Measurements from ENCODE around the gene UBR3. TPM values are rescaled to one million over a fixed set of nuclear protein-coding genes. Genes with fewer than 3 reads are reported as not detected.

The UBR3 gene
- total and polyA plus RNA-seq, 4 experiments from 2014 or later: 4.3 to 43.5 (median 27.6) TPM

DNA sequence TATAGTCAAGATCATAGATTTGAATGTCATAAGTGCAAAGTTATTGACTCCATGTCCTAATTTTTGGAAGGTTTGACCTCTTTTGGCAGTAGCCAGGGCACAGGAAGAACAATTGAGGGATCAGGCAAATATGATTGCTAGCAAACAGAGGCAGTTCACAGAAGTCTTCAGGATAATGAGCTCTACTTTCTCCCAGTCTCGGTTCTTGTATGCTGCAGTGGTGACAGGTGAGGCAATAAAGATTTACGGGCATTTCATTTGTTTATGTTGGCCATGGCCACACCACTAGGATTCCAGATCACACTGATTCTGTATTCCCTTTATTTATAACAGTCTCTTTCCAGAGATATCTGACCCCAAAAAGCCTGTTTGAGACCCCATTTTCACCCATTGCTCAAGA, 137.5 kb downstream of the UBR3 start:
- Mint-ChIP-seq H3K27ac (no peak overlapping the region), H3K4me1 (peaks cover 0 to 8% (median 4%) of the 10 kb centered on the region in 4 donors), H3K4me3 (no peak overlapping the region), H3K27me3 (no peaks in the 10 kb centered on the region), H3K9me3 (peaks cover 0 to 10% (median 1%) of the 10 kb centered on the region in 8 donors), H3K36me3 (peaks cover 55 to 66% of the 10 kb centered on the region in 2 donors)
- no peaks in the 10 kb centered on the region for H3K27me3 ChIP-seq (ENCODE audit: insufficient read depth, low read length)
- H3K36me3 ChIP-seq (ENCODE audit: insufficient read depth, low read length): peaks cover 5% of the 10 kb centered on the region
- no peak overlapping the region for H3K4me3 ChIP-seq (ENCODE audit: low read length in 2 of 2)
- no peak for DNase-seq
- intact Hi-C loops (cut with micrococcal nuclease): no loop called here
- H3K27ac ChIP-seq (ENCODE audit: low read depth, low read length): no peak overlapping the region
- ChIA-PET CTCF (ENCODE audit: partially characterized antibody) (interaction anchor here (0.7 kb wide), 1 partner anchor 36 kb away, joined by 3 read pairs; no protein-coding TSS in a partner anchor), POLR2A (ENCODE audit: partially characterized antibody) (no interaction called here)
- H3K4me1 ChIP-seq (ENCODE audit: insufficient read depth, low read length): no peaks in the 10 kb centered on the region
- H3K9me3 ChIP-seq (ENCODE audit: control insufficient read depth in 1 of 2, low read length in 2 of 2): no peaks in the 10 kb centered on the region

- peaks cover 0 to 8% (median 3%) of the 10 kb centered on the region in 4 donors for H3K4me1 Mint-ChIP-seq
- no peak overlapping the region for H3K4me3 ChIP-seq (ENCODE audit: low read length in 2 of 2)
Measured at GRCh38 chr2:169965495-169965894, 138.2 kb downstream of the UBR3 start.

GRCh38 chr2:169966454-169966853, 139.2 kb downstream of the UBR3 start:
- peaks cover 0 to 14% (median 2%) of the 10 kb centered on the region in 8 donors for H3K9me3 Mint-ChIP-seq
- CTCF ChIA-PET (ENCODE audit: partially characterized antibody): no interaction called here
- Histone ChIP-seq H3K36me3 (ENCODE audit: insufficient read depth, low read length) (peaks cover 5% of the 10 kb centered on the region), H3K27ac (ENCODE audit: low read depth, low read length) (no peak overlapping the region), H3K27me3 (ENCODE audit: insufficient read depth, low read length) (no peaks in the 10 kb centered on the region), H3K4me1 (ENCODE audit: insufficient read depth, low read length) (no peaks in the 10 kb centered on the region), H3K4me3 (ENCODE audit: low read length in 2 of 2) (no peak overlapping the region), H3K9me3 (ENCODE audit: control insufficient read depth in 1 of 2, low read length in 2 of 2) (no peaks in the 10 kb centered on the region)
- H3K4me1 Mint-ChIP-seq: peaks cover 0 to 8% (median 2%) of the 10 kb centered on the region in 4 donors
- H3K36me3 Mint-ChIP-seq: peaks cover 53 to 64% of the 10 kb centered on the region in 2 donors
- intact Hi-C loops (cut with micrococcal nuclease): no loop called here
- no peaks in the 10 kb centered on the region for H3K27me3 Mint-ChIP-seq
- POLR2A ChIA-PET (ENCODE audit: partially characterized antibody): no interaction called here
- no peak overlapping the region for H3K27ac Mint-ChIP-seq
- no peak overlapping the region for H3K4me3 Mint-ChIP-seq
- DNase-seq: no peak

More at GRCh38 chr2:169965495-169965894, 138.2 kb downstream of the UBR3 start:
- H3K27me3 ChIP-seq (ENCODE audit: insufficient read depth, low read length): no peaks in the 10 kb centered on the region
- no peak overlapping the region for H3K27ac Mint-ChIP-seq
- H3K36me3 ChIP-seq (ENCODE audit: insufficient read depth, low read length): peaks cover 5% of the 10 kb centered on the region
- no peak overlapping the region for H3K4me3 Mint-ChIP-seq
- DNase-seq: no peak
- H3K27ac ChIP-seq (ENCODE audit: low read depth, low read length): no peak overlapping the region
- peaks cover 59 to 69% of the 10 kb centered on the region in 2 donors for H3K36me3 Mint-ChIP-seq
- ChIA-PET POLR2A (ENCODE audit: partially characterized antibody) (no interaction called here), CTCF (ENCODE audit: partially characterized antibody) (no interaction called here)
- H3K27me3 Mint-ChIP-seq: no peaks in the 10 kb centered on the region
- intact Hi-C loops (cut with micrococcal nuclease): no loop called here
- H3K9me3 Mint-ChIP-seq: peaks cover 0 to 14% (median 2%) of the 10 kb centered on the region in 8 donors
- H3K4me1 ChIP-seq (ENCODE audit: insufficient read depth, low read length): no peaks in the 10 kb centered on the region
- H3K9me3 ChIP-seq (ENCODE audit: control insufficient read depth in 1 of 2, low read length in 2 of 2): no peaks in the 10 kb centered on the region

GRCh38 chr2:169968743-169969142, 141.5 kb downstream of the UBR3 start:
- Mint-ChIP-seq H3K27ac (peak overlapping the region in 1 of 7 donors; percentile 4), H3K4me3 (no peak overlapping the region), H3K9me3 (peaks cover 0 to 18% (median 3%) of the 10 kb centered on the region in 8 donors), H3K27me3 (no peaks in the 10 kb centered on the region), H3K4me1 (peaks cover 0 to 6% (median under 1%) of the 10 kb centered on the region in 4 donors), H3K36me3 (peaks cover 49 to 61% of the 10 kb centered on the region in 2 donors)
- H3K9me3 ChIP-seq (ENCODE audit: control insufficient read depth in 1 of 2, low read length in 2 of 2): no peaks in the 10 kb centered on the region
- POLR2A ChIA-PET (ENCODE audit: partially characterized antibody): no interaction called here
- DNase-seq: no peak
- no peak overlapping the region for H3K27ac ChIP-seq (ENCODE audit: low read depth, low read length)
- peaks cover 5% of the 10 kb centered on the region for H3K36me3 ChIP-seq (ENCODE audit: insufficient read depth, low read length)
- H3K4me3 ChIP-seq (ENCODE audit: low read length in 2 of 2): no peak overlapping the region
- CTCF ChIA-PET (ENCODE audit: partially characterized antibody): no interaction called here
- H3K4me1 ChIP-seq (ENCODE audit: insufficient read depth, low read length): no peaks in the 10 kb centered on the region
- intact Hi-C loops (cut with micrococcal nuclease): no loop called here
- H3K27me3 ChIP-seq (ENCODE audit: insufficient read depth, low read length): no peaks in the 10 kb centered on the region

GRCh38 chr2:169975221-169975620, 148.0 kb downstream of the UBR3 start:
- H3K4me1 Mint-ChIP-seq: peaks cover 5 to 11% (median 6%) of the 10 kb centered on the region in 4 donors
- intact Hi-C loops (cut with micrococcal nuclease): no loop called here
- peaks cover 0 to 45% (median 32%) of the 10 kb centered on the region in 8 donors for H3K9me3 Mint-ChIP-seq
- DNase-seq: no peak
- Histone ChIP-seq H3K36me3 (ENCODE audit: insufficient read depth, low read length) (no peaks in the 10 kb centered on the region), H3K27me3 (ENCODE audit: insufficient read depth, low read length) (no peaks in the 10 kb centered on the region), H3K4me3 (ENCODE audit: low read length in 2 of 2) (no peak overlapping the region), H3K9me3 (ENCODE audit: control insufficient read depth in 1 of 2, low read length in 2 of 2) (peaks cover 0 to 9% of the 10 kb centered on the region in 2 donors), H3K4me1 (ENCODE audit: insufficient read depth, low read length) (no peaks in the 10 kb centered on the region), H3K27ac (ENCODE audit: low read depth, low read length) (no peak overlapping the region)
- peaks cover 65 to 69% of the 10 kb centered on the region in 2 donors for H3K36me3 Mint-ChIP-seq
- no peak overlapping the region for H3K27ac Mint-ChIP-seq
- ChIA-PET POLR2A (ENCODE audit: partially characterized antibody) (no interaction called here), CTCF (ENCODE audit: partially characterized antibody) (no interaction called here)
- H3K27me3 Mint-ChIP-seq: no peaks in the 10 kb centered on the region
- peak overlapping the region in 1 of 8 donors; percentile 62 for H3K4me3 Mint-ChIP-seq

- Histone ChIP-seq H3K27ac (ENCODE audit: low read depth, low read length) (no peak overlapping the region), H3K4me1 (ENCODE audit: insufficient read depth, low read length) (no peaks in the 10 kb centered on the region), H3K4me3 (ENCODE audit: low read length in 2 of 2) (no peak overlapping the region), H3K9me3 (ENCODE audit: control insufficient read depth in 1 of 2, low read length in 2 of 2) (peaks cover 0 to 9% of the 10 kb centered on the region in 2 donors), H3K27me3 (ENCODE audit: insufficient read depth, low read length) (no peaks in the 10 kb centered on the region), H3K36me3 (ENCODE audit: insufficient read depth, low read length) (no peaks in the 10 kb centered on the region)
- Mint-ChIP-seq H3K27ac (no peak overlapping the region), H3K4me3 (no peak overlapping the region), H3K36me3 (peaks cover 67 to 77% of the 10 kb centered on the region in 2 donors), H3K27me3 (no peaks in the 10 kb centered on the region), H3K4me1 (peaks cover 10 to 11% (median 10%) of the 10 kb centered on the region in 4 donors), H3K9me3 (peaks cover 0 to 45% (median 32%) of the 10 kb centered on the region in 8 donors)
- intact Hi-C loops (cut with micrococcal nuclease): no loop called here
- ChIA-PET POLR2A (ENCODE audit: partially characterized antibody) (no interaction called here), CTCF (ENCODE audit: partially characterized antibody) (no interaction called here)
- DNase-seq: no peak
Measured at GRCh38 chr2:169976335-169976851, 149.1 kb downstream of the UBR3 start.

DNA sequence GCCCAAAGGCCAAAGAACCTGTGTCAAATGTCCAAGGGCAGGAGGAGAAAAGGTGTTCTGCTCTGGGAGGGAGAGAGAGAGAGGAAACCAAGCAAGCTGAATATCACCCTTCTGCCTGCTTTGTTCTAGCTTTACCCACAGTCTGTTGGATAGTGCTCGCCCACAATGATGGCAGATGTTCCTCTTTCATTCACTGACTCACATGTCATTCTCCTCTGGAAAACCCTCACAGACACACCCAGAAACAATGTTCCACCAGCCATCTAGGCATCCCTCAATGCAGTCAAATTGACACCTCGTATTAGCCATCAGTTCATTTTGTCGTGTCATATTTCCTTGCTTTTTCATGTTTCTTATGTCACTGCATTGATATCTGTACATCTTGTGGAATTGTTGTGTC, 150.3 kb downstream of the UBR3 start:
- Histone ChIP-seq H3K9me3 (ENCODE audit: control insufficient read depth in 1 of 2, low read length in 2 of 2) (peaks cover 0 to 9% of the 10 kb centered on the region in 2 donors), H3K27me3 (ENCODE audit: insufficient read depth, low read length) (no peaks in the 10 kb centered on the region), H3K36me3 (ENCODE audit: insufficient read depth, low read length) (no peaks in the 10 kb centered on the region), H3K4me1 (ENCODE audit: insufficient read depth, low read length) (no peaks in the 10 kb centered on the region), H3K27ac (ENCODE audit: low read depth, low read length) (no peak overlapping the region), H3K4me3 (ENCODE audit: low read length in 2 of 2) (no peak overlapping the region)
- Mint-ChIP-seq H3K4me1 (peaks cover 10 to 12% (median 11%) of the 10 kb centered on the region in 4 donors), H3K9me3 (peaks cover 0 to 41% (median 31%) of the 10 kb centered on the region in 8 donors), H3K27ac (no peak overlapping the region), H3K27me3 (no peaks in the 10 kb centered on the region), H3K4me3 (no peak overlapping the region), H3K36me3 (peaks cover 61 to 68% of the 10 kb centered on the region in 2 donors)
- ChIA-PET CTCF (ENCODE audit: partially characterized antibody) (no interaction called here), POLR2A (ENCODE audit: partially characterized antibody) (no interaction called here)
- no peak for DNase-seq
- intact Hi-C loops (cut with micrococcal nuclease): no loop called here

Measured in CD4-positive, alpha-beta memory T cell (primary cell).